GM12878 (cell line): ENCODE measurements around the gene ACOT12. TPM values are rescaled to one million over a fixed set of nuclear protein-coding genes. Genes with fewer than 3 reads are reported as not detected.

Source experiments
- CHD4 ChIP-seq: fragments of 200-600 bp; sonication (generic); IDR thresholded peaks from 2 replicates; pipeline ENCODE4 v1.6.1; 2016; ENCODE audit warnings: mild to moderate bottlenecking
- CTCF ChIP-seq, 3 experiments: IDR thresholded peaks in 2 of 3; conservative IDR thresholded peaks in 1 of 3; 2 replicates each; pipeline ENCODE4 v1.5.1; 2011; ENCODE audit warnings: low read depth in 3 of 3, low read length in 3 of 3, mild to moderate bottlenecking in 3 of 3, control low read depth in 2 of 3, moderate library complexity in 2 of 3, inconsistent platforms in 1 of 3, mixed read lengths in 1 of 3; ENCODE audit not compliant: control insufficient read depth in 2 of 3, insufficient read depth in 1 of 3; ENCODE audit errors: extremely low read depth in 1 of 3
- E2F4 ChIP-seq: IDR thresholded peaks from 2 replicates; pipeline ENCODE4 v1.6.1; 2012; ENCODE audit warnings: low read depth, low read length, improper control_type of control experiment
- ESRRA ChIP-seq: IDR thresholded peaks from 2 replicates; pipeline ENCODE4 v1.6.1; 2012; ENCODE audit warnings: mild to moderate bottlenecking, low read length, improper control_type of control experiment
- FOXM1 ChIP-seq: IDR thresholded peaks from 2 replicates; pipeline ENCODE4 v1.6.1; 2012; ENCODE audit warnings: low read depth, mild to moderate bottlenecking, inconsistent platforms, low read length, moderate library complexity
- KLF5 ChIP-seq: fragments of 450-650 bp; IDR thresholded peaks from 2 replicates; pipeline ENCODE4 v1.6.1; 2014; ENCODE audit warnings: mild to moderate bottlenecking; ENCODE audit not compliant: partially characterized antibody
- MAX ChIP-seq: IDR thresholded peaks from 2 replicates; pipeline ENCODE4 v1.6.1; 2012; ENCODE audit warnings: low read depth, low read length, improper control_type of control experiment
- MTA3 ChIP-seq: IDR thresholded peaks from 2 replicates; pipeline ENCODE4 v1.6.1; 2012; ENCODE audit warnings: low read length, inconsistent platforms, borderline replicate concordance
- NFIC ChIP-seq: IDR thresholded peaks from 2 replicates; pipeline ENCODE4 v1.6.1; 2012; ENCODE audit warnings: low read depth, mild to moderate bottlenecking, inconsistent platforms, low read length, moderate library complexity
- NFYB ChIP-seq: IDR thresholded peaks from 2 replicates; pipeline ENCODE4 v1.6.1; 2011; ENCODE audit warnings: low read depth, mild to moderate bottlenecking, low read length, improper control_type of control experiment, moderate library complexity; ENCODE audit not compliant: insufficient read depth
- NRF1 ChIP-seq: conservative IDR thresholded peaks from 2 replicates; pipeline ENCODE4 v1.6.1; 2011; ENCODE audit warnings: mild to moderate bottlenecking, low read depth, low read length, improper control_type of control experiment
- PBX3 ChIP-seq: IDR thresholded peaks from 2 replicates; pipeline ENCODE4 v1.6.1; 2011; ENCODE audit warnings: mild to moderate bottlenecking, low read depth, low read length, moderate library complexity; ENCODE audit not compliant: insufficient replicate concordance
- POLR2AphosphoS5 ChIP-seq: IDR thresholded peaks from 2 replicates; pipeline ENCODE4 v1.6.1; 2011; ENCODE audit warnings: mild to moderate bottlenecking, low read length, inconsistent platforms
- RB1 ChIP-seq: fragments of 450-650 bp; formaldehyde crosslinking; IDR thresholded peaks from 2 replicates; pipeline ENCODE4 v1.6.1; 2017; ENCODE audit warnings: mild to moderate bottlenecking, borderline replicate concordance
- SRF ChIP-seq, 2 experiments: IDR thresholded peaks; 2 replicates each; pipeline ENCODE4 v1.6.1; 2011; ENCODE audit warnings: low read depth in 2 of 2, low read length in 2 of 2, mild to moderate bottlenecking in 1 of 2, moderate library complexity in 1 of 2
- SUZ12 ChIP-seq: fragments of 200-600 bp; sonication (generic); IDR thresholded peaks from one replicate; pipeline ENCODE4 v1.6.1; 2018; ENCODE audit warnings: antibody characterized with exemption, mild to moderate bottlenecking; ENCODE audit not compliant: unreplicated experiment
- TARDBP ChIP-seq: IDR thresholded peaks from 2 replicates; pipeline ENCODE4 v1.6.1; 2016; ENCODE audit warnings: borderline replicate concordance
- TCF7 ChIP-seq: IDR thresholded peaks from 2 replicates; pipeline ENCODE4 v1.6.1; 2014; ENCODE audit warnings: antibody characterized with exemption, borderline replicate concordance
- USF1 ChIP-seq: IDR thresholded peaks from 2 replicates; pipeline ENCODE4 v1.6.1; 2011; ENCODE audit warnings: borderline replicate concordance, low read depth, mild to moderate bottlenecking, moderate library complexity, mixed read lengths, low read length; ENCODE audit not compliant: insufficient read depth; ENCODE audit errors: extremely low read length
- USF2 ChIP-seq: IDR thresholded peaks from 2 replicates; pipeline ENCODE4 v1.6.1; 2011; ENCODE audit warnings: low read depth, low read length, improper control_type of control experiment, borderline replicate concordance
- YBX1 ChIP-seq: fragments of 450-650 bp; IDR thresholded peaks from 2 replicates; pipeline ENCODE4 v1.6.1; 2016; ENCODE audit warnings: antibody characterized with exemption
- polyA plus RNA-seq, 11 experiments: library from polyadenylated mRNA; depleted of rRNA in 4 of 11; unstranded in 6 of 11; stranded (reverse) in 5 of 11; fragments of >200 nt; fragmentation: Nextera tagmentation in 4 of 11; fragmentation: Illumina TruSeq in 1 of 11; extraction: Ambion mirVana in 4 of 11; extraction: Trizol in 1 of 11; gene quantifications; 1 replicate in 1 of 11; 2 replicates in 10 of 11; pipeline versions ENCODE4 v1.2.1 to v1.2.3, GENCODE V29; 2011 to 2016; ENCODE audit warnings: inconsistent platforms in 2 of 11, missing spikeins in 2 of 11, low read depth in 1 of 11
- total RNA-seq, 4 experiments: library from RNA; depleted of rRNA in 3 of 4; stranded (reverse); fragments of >200 nt in 3 of 4; fragmentation: Illumina TruSeq in 1 of 4; extraction: Trizol in 1 of 4; gene quantifications; 2 replicates each; pipeline versions ENCODE4 v1.2.1 to v1.2.3, GENCODE V29; 2013 to 2021

The ACOT12 gene
- total and polyA plus RNA-seq, 10 of the 15 experiments (the other 5 are each of a cell fraction or from before 2014, with no cell fraction given): 0.08 TPM; not detected in 9

- TF ChIP-seq PBX3 (no peak), NRF1 (0 out of 2 replicates have a peak, but pooled peaks have one; percentile 22), ESRRA (no peak), SUZ12 (no peak), TARDBP (no peak), MTA3 (no peak), USF1 (no peak), TCF7 (no peak), RB1 (peak; percentile 89; the same call in 1 of the 2 replicates), FOXM1 (peak; percentile 37; the same call in 1 of the 2 replicates), MAX (peak; percentile 43; the same call in 1 of the 2 replicates), SRF (IDR thresholded peaks at IDR 0.05; ENCODE audit: low read depth in 2 of 2, low read length in 2 of 2) (peak in 1 of 2 experiments; percentile 77; a peak in 2 of 4 replicates), NFYB (no peak), CTCF (IDR thresholded peaks at IDR 0.05 in 2 of 3, conservative IDR thresholded peaks at IDR 0.05 in 1 of 3; ENCODE audit: control insufficient read depth in 2 of 3, extremely low read depth in 1 of 3, insufficient read depth in 1 of 3, low read depth in 3 of 3, low read length in 3 of 3) (peak; percentile 2 to 21 (median 12); a peak in 1 of 6 replicates), YBX1 (no peak), POLR2AphosphoS5 (peak; percentile 97), NFIC (no peak; the same call in 1 of the 2 replicates), CHD4 (no peak), USF2 (no peak), KLF5 (no peak), E2F4 (peak; percentile 81)
Measured at GRCh38 chr5:81301271-81302015, 92.5 kb downstream of the ACOT12 start, which contains the start of gene ZCCHC9 (continued).
